Fibroblast of the aortic adventitia (primary cell): Measurements from ENCODE around the gene FARSA. TPM values are rescaled to one million over a fixed set of nuclear protein-coding genes. Genes with fewer than 3 reads are reported as not detected.
A peak's percentile ranks its signal among the peaks of the same experiment; 100 is the strongest.

Source experiments
- DNase-seq: peaks from one replicate; pipeline ENCODE4 v3.0.0-alpha.2; 2010; ENCODE audit warnings: low read depth
- H3K4me3 ChIP-seq: 2 replicates; pipeline ENCODE4 v1.5.1; 2011; ENCODE audit warnings: low read depth, mild to moderate bottlenecking, control low read depth, low read length, moderate library complexity
- CTCF ChIP-seq: IDR thresholded peaks from 2 replicates; pipeline ENCODE4 v1.5.1; 2011; ENCODE audit warnings: mild to moderate bottlenecking, low read length, control low read depth, inconsistent platforms; ENCODE audit not compliant: insufficient read depth
- total RNA-seq: library from RNA; depleted of rRNA; stranded (reverse); fragments of >200 nt; gene quantifications from 2 replicates; pipeline ENCODE4 v1.2.3, GENCODE V29; 2012; ENCODE audit warnings: low replicate concordance

The FARSA gene
- total RNA-seq, 1 donor, result 44.3 TPM

DNA sequence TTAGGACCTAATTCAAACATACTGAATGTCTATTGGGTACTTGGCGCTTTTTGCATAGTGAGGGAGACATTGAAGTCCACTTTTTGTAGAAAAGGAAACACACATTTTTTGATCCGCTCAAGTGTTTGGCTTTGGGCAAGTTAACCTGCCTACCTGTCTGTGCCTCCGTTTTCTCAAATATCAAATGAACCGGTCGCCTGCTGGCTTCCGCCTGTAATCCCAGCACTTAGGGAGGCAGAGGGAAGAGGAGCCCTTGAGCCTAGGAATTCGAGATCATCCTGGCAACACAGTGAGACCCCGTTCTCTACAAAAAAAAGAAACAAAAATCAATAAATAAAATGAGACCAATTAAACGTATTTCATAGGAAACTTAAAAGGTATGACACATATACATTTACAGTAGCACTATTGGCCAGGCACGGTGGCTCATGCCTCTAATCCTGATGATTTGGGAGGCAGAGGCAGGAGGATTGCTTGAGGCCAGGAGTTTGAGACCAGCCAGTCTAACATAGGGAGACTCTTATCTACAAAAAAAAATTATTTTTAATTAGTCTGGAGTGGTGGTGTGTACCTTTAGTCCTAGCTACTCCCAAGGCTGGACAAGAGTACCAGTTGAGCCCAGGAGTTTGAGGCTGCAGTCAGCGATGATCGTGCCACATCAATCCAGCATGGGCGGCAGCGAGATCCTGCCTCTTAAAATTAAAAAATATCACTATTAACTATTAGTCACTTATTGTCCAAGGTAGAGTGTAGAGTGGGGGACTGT, 13.4 kb upstream of the FARSA start:
- peak overlapping the region; percentile 85 for H3K4me3 ChIP-seq
- no peak for DNase-seq
- no peak for TF ChIP-seq CTCF

- H3K4me3 ChIP-seq, result peak overlapping the region; percentile 85
- DNase-seq, result peak; percentile 74
- TF ChIP-seq CTCF, result no peak
These were observed 12.7 kb upstream of the FARSA start for GRCh38 chr19:12946092-12946721.

DNA sequence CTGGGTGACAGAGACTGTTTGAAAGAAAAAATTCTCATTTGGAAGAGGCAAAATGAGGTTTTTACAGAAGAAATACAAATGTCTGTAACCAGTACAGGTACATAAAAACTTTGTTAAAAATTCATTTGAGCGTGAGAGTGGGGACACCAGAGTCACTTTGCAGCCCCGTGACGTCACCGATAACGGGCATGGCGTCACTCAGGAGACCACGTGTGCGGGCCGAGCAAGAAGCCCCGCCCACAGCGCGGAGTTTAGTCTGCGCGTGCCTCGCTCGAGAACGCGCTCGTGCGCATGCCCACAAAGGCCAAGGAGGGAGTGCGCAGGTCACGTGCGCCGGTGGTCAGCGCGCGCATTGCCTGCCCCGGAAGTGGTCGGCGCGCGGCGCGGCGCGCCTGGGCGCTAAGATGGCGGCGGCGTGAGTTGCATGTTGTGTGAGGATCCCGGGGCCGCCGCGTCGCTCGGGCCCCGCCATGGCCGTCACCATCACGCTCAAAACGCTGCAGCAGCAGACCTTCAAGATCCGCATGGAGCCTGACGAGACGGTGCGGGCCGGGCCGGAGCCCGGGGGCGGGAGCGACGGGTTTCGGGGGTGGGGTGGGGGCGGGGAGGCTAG, 12.1 kb upstream of the FARSA start, which contains the start of gene RAD23A:
Gene RAD23A (plus strand): TSS at position 384 of the 613 bp plus-strand sequence. CDS start 87 bp downstream, at position 471.
- H3K4me3 ChIP-seq, result peak within 1 kb of the TSS; percentile 85
- TF ChIP-seq CTCF, result no peak
- peak; percentile 98 for DNase-seq

DNA sequence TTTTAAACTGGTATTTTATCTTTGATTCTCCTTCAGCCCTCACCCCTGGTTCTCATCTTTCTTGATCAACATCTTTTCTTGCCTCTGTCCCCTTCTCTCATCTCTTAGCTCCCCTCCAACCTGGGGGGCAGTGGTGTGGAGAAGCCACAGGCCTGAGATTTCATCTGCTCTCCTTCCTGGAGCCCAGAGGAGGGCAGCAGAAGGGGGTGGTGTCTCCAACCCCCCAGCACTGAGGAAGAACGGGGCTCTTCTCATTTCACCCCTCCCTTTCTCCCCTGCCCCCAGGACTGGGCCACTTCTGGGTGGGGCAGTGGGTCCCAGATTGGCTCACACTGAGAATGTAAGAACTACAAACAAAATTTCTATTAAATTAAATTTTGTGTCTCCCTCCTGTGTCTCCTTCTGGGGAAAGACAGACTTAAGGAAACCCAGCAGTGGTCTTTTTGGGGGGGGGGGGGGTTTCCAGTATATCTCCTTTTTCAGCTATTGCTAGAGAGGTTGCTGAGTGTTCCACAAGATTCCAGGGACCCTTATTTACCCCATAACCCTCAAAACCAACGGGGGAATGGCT, 10.7 kb upstream of the FARSA start:
- no peak for DNase-seq
- H3K4me3 ChIP-seq, result no peak overlapping the region
- TF ChIP-seq CTCF, result no peak

DNA sequence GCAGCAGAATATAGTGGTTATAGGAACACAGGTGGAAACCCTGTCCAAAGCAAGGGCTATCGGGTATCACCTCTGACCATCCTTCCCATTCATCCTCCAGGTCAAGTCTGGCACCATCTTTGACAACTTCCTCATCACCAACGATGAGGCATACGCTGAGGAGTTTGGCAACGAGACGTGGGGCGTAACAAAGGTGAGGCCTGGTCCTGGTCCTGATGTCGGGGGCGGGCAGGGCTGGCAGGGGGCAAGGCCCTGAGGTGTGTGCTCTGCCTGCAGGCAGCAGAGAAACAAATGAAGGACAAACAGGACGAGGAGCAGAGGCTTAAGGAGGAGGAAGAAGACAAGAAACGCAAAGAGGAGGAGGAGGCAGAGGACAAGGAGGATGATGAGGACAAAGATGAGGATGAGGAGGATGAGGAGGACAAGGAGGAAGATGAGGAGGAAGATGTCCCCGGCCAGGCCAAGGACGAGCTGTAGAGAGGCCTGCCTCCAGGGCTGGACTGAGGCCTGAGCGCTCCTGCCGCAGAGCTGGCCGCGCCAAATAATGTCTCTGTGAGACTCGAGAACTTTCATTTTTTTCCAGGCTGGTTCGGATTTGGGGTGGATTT, 10.0 kb upstream of the FARSA start:
- DNase-seq, result no peak
- no peak for TF ChIP-seq CTCF
- H3K4me3 ChIP-seq, result no peak overlapping the region

- TF ChIP-seq CTCF, result no peak
- peak overlapping the region; percentile 93 for H3K4me3 ChIP-seq
- DNase-seq, result no peak
These were observed 7.4 kb upstream of the FARSA start for GRCh38 chr19:12940897-12941296.
